Gastrocnemius medialis (tissue), 4 donors: ENCODE data around the gene RBMX. TPM values are rescaled to one million over a fixed set of nuclear protein-coding genes. Genes with fewer than 3 reads are reported as not detected.
"Not testable (repeated sequence)": the region's sequence is repeated elsewhere in the genome, so short reads cannot be mapped to it uniquely, and the experiment has no call there.

Experiments used
- ATAC-seq, 2 donors: fragments of 150-250 bp; one replicate each; pipeline ENCODE4 v1.9.1; 2016
- DNase-seq, 2 donors: peaks; one replicate each; pipeline ENCODE4 v3.0.0-alpha.2; 2019
- H3K27ac ChIP-seq, 4 donors: fragments of 200-600 bp; sonication (generic); 1 replicate in 1 of 4; 2 replicates in 3 of 4; pipeline ENCODE4 v1.5.1; 2016 to 2018; ENCODE audit warnings: mild to moderate bottlenecking in 2 of 4, moderate library complexity in 1 of 4
- H3K27me3 ChIP-seq, 3 donors: fragments of 200-600 bp; sonication (generic) in 2 of 3; 1 replicate in 1 of 3; 2 replicates in 2 of 3; pipeline versions ENCODE4 v1.5.1 to v1.6.0; 2016 to 2019; ENCODE audit warnings: mild to moderate bottlenecking in 1 of 3, moderate library complexity in 1 of 3
- H3K36me3 ChIP-seq, 2 donors: fragments of 200-600 bp; sonication (generic) in 1 of 2; one replicate each; pipeline ENCODE4 v1.5.1; 2017 to 2018
- H3K4me1 ChIP-seq, 2 donors: fragments of 200-600 bp; sonication (generic) in 1 of 2; one replicate each; pipeline ENCODE4 v1.5.1; 2016 to 2017; ENCODE audit warnings: mild to moderate bottlenecking in 2 of 2
- H3K4me3 ChIP-seq, 4 donors: fragments of 200-600 bp; sonication (generic) in 3 of 4; 1 replicate in 1 of 4; 2 replicates in 3 of 4; pipeline ENCODE4 v1.5.1; 2016 to 2019; ENCODE audit warnings: mild to moderate bottlenecking in 2 of 4
- H3K9me3 ChIP-seq, 3 donors: fragments of 200-600 bp; sonication (generic) in 2 of 3; 1 replicate in 1 of 3; 2 replicates in 2 of 3; pipeline ENCODE4 v1.5.1; 2016 to 2019
- POLR2A ChIP-seq, 2 donors: fragments of 450-650 bp; IDR thresholded peaks; one replicate each; pipeline ENCODE4 v1.6.1; 2017; ENCODE audit warnings: antibody characterized with exemption in 2 of 2, mild to moderate bottlenecking in 2 of 2, moderate library complexity in 2 of 2
- in situ Hi-C, 4 donors: fragments of 200-750 bp; cut with MboI; loops; one replicate each; pipeline versions ENCODE4 v1.15.0 to v1.8.0; 2017; ENCODE audit warnings: low sequenced_read_pairs in 4 of 4
- intact Hi-C: fragments of 100-400 bp; cut with DNase I; formaldehyde crosslinking; loops from one replicate; pipeline ENCODE4 v1.15.1; 2023; ENCODE audit warnings: low total_unique reads
- total RNA-seq, 4 donors: library from RNA; depleted of rRNA; stranded (reverse); fragments of >200 nt; gene quantifications; one replicate each; pipeline versions ENCODE4 v1.1.0 to v1.2.3, GENCODE V29; 2016
- TF ChIP-seq, protein P1 (sequence below), 5 experiments: fragments of 450-650 bp in 3 of 5; fragments of 200-600 bp in 2 of 5; sonication (generic) in 2 of 5; IDR thresholded peaks in 4 of 5; conservative IDR thresholded peaks in 1 of 5; 1 replicate in 4 of 5; 2 replicates in 1 of 5; pipeline ENCODE4 v1.5.1; 2016 to 2019; ENCODE audit warnings: antibody characterized with exemption in 5 of 5, mild to moderate bottlenecking in 3 of 5, moderate library complexity in 3 of 5

The RBMX gene
- total RNA-seq, 4 donors from 2014 or later, result 113 to 339 (median 248) TPM

DNA sequence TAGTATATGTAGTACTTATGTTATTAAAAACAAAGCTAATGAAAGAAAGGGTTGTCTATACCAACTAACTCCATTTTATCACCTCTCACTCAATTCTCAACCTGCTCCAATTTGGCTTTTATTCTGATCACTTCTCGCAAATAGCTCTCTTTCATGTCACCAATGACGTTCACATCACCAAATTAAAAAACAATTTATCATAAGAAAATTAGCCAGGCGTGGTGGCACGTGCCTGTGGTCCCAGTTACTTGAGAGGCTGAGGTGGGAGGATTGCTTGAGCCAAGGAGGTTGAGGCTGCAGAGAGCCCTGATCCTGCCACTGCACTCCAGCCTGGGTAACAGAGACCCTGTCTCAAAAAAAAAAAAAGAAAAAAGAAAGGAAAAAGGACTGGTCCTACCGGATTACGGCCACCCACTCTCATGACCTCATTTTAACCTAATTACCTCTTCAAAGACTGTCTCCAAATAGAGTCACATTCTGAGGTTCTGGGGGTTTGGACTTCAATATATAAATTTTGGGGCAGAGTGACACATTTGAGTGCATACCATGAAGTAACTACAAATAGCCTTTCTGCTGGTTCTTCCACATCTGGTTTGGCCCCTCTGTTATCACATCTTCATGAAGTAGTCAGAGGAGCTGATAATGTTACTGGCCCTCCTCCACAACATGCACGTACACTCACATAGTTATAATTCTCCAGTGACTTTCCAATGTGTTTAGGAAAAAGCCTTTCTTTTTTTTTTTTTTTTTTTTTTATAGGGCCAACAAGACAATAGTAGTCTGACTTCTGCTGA is 15.8 kb upstream of the RBMX start:
- TF ChIP-seq, protein P1, sequence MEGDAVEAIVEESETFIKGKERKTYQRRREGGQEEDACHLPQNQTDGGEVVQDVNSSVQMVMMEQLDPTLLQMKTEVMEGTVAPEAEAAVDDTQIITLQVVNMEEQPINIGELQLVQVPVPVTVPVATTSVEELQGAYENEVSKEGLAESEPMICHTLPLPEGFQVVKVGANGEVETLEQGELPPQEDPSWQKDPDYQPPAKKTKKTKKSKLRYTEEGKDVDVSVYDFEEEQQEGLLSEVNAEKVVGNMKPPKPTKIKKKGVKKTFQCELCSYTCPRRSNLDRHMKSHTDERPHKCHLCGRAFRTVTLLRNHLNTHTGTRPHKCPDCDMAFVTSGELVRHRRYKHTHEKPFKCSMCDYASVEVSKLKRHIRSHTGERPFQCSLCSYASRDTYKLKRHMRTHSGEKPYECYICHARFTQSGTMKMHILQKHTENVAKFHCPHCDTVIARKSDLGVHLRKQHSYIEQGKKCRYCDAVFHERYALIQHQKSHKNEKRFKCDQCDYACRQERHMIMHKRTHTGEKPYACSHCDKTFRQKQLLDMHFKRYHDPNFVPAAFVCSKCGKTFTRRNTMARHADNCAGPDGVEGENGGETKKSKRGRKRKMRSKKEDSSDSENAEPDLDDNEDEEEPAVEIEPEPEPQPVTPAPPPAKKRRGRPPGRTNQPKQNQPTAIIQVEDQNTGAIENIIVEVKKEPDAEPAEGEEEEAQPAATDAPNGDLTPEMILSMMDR (IDR thresholded peaks at IDR 0.05 in 4 of 5, conservative IDR thresholded peaks at IDR 0.05 in 1 of 5), result no peak
- TF ChIP-seq POLR2A (IDR thresholded peaks at IDR 0.05), result no peak
- DNase-seq (no peak), ATAC-seq (no peak)
- no peak overlapping the region for H3K27ac ChIP-seq
- intact Hi-C loops (no loop called here), in situ Hi-C loops (loop anchor here in 1 of 4 donors (25.0 kb wide), 1 partner anchor 184 kb away; no protein-coding TSS in a partner anchor)
- H3K4me3 ChIP-seq, result no peak overlapping the region
- no peaks in the 10 kb centered on the region for H3K9me3 ChIP-seq
- H3K4me1 ChIP-seq, result no peaks in the 10 kb centered on the region
- H3K36me3 ChIP-seq, result no peaks in the 10 kb centered on the region
- no peaks in the 10 kb centered on the region for H3K27me3 ChIP-seq

DNA sequence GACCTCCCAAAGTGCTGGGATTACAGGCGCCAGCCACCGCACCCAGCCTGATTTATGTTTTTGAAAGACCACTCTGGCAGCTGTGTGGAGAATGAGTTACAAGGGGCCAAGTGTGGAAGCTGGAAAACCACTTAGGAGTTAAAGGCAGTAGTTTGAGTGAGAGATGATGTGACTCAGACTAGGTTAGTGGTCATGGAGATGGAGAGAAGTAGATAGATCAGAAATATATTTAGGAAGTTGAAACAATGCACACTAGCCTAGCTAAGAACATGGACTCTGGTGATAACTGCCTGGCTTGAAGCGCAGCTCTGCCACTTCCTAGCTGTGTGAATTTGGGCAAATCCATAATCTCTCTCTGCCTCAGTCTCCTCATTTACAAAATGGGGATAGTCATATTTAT is 11.9 kb upstream of the RBMX start:
- no peak overlapping the region for H3K27ac ChIP-seq
- no peak overlapping the region for H3K4me3 ChIP-seq
- intact Hi-C loops, result no loop called here
- no peaks in the 10 kb centered on the region for H3K4me1 ChIP-seq
- no peak for DNase-seq
- H3K27me3 ChIP-seq, result no peaks in the 10 kb centered on the region
- in situ Hi-C loops, result loop anchor here in 1 of 4 donors (25.0 kb wide), 1 partner anchor 180 kb away; no protein-coding TSS in a partner anchor
- no peaks in the 10 kb centered on the region for H3K36me3 ChIP-seq
- TF ChIP-seq, protein P1 (IDR thresholded peaks at IDR 0.05 in 4 of 5, conservative IDR thresholded peaks at IDR 0.05 in 1 of 5), result no peak
- no peak for TF ChIP-seq POLR2A (IDR thresholded peaks at IDR 0.05)
- H3K9me3 ChIP-seq, result no peaks in the 10 kb centered on the region
- no peak for ATAC-seq

DNA sequence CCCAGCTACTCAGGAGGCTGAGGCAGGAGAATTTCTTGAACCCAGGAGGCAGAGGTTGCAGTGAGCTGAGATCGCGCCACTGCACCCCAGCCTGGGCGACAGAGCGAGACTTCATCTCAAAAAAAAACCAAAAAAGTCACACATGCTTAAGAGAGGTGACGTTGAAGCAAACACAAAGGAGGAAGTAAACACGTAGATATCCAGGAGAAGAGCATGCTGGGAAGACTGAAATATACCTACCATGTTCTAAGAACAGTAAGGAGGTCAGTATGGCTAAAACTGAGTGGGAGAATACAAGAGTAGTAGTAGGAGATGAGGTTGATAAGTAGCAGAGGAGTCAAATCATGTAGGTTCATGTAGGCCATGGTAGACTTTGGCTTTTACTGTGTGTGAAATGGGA is 10.1 kb upstream of the RBMX start:
- H3K36me3 ChIP-seq, ATAC-seq, H3K9me3 ChIP-seq, H3K4me1 ChIP-seq, H3K27me3 ChIP-seq, H3K4me3 ChIP-seq, DNase-seq, H3K27ac ChIP-seq, intact Hi-C loops: not testable (repeated sequence)
- in situ Hi-C loops, result loop anchor here in 1 of 4 donors (25.0 kb wide), 1 partner anchor 178 kb away; no protein-coding TSS in a partner anchor

DNA sequence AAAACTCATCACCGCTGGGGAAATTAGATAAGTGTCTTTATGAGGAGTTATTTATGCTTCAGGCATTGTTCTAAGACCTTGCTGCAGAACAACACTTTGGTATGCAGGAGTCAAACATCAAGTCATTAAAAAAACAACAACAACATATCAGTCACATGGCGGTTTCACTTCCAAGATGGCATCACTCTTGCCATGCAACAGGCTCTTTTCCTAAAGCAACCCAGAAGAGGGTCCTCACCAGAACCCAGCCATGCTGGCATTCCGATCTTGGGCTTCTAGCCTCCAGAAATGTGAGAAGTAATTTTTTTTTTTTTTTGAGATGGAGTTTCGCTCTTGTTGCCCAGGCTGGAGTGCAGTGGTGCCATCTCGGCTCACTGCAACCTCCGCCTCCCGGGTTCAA is 8.7 kb upstream of the RBMX start:
- H3K27me3 ChIP-seq, result no peaks in the 10 kb centered on the region
- DNase-seq (no peak), ATAC-seq (no peak)
- in situ Hi-C loops (loop anchor here in 1 of 4 donors (25.0 kb wide), 1 partner anchor 177 kb away; no protein-coding TSS in a partner anchor), intact Hi-C loops (loop anchor here (10.0 kb wide), 1 partner anchor 174 kb away; no protein-coding TSS in a partner anchor)
- TF ChIP-seq, protein P1 (IDR thresholded peaks at IDR 0.05 in 4 of 5, conservative IDR thresholded peaks at IDR 0.05 in 1 of 5), result no peak
- TF ChIP-seq POLR2A (IDR thresholded peaks at IDR 0.05), result no peak
- H3K27ac ChIP-seq, result no peak overlapping the region
- no peaks in the 10 kb centered on the region for H3K36me3 ChIP-seq
- H3K4me3 ChIP-seq, result no peak overlapping the region
- H3K9me3 ChIP-seq, result no peaks in the 10 kb centered on the region
- H3K4me1 ChIP-seq, result no peaks in the 10 kb centered on the region

DNA sequence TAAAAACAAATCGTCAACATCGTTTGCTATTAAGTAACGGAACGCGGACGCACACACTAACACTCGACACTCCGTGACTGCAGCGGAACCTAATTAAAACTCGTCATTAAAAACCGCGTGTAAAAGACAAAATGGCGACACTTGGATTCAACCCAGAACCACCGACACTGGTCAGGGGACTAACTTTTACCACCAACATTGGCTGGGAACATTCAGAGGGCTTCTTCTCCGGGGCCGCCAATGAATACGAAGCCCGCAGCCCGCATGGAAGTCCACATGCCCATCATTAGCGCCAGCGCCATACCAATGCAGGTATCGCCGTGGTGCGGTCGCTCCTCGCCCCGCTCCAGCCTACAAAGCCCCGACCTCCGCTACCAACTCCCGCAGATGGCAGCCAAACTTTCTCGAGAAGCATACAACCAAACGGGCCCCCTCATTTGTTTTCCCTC is 498 bp downstream of the RBMX start:
- ATAC-seq (peak; percentile 41 to 45), DNase-seq (peak; percentile 2 to 29)
- in situ Hi-C loops, result loop anchor here in 1 of 4 donors (25.0 kb wide), 1 partner anchor 168 kb away; no protein-coding TSS in a partner anchor
- peak overlapping the region; percentile 95 to 98 (median 96) for H3K27ac ChIP-seq
- H3K36me3 ChIP-seq, result peaks cover 0 to 23% of the 10 kb centered on the region in 2 donors
- peaks cover 8 to 10% of the 10 kb centered on the region in 2 donors for H3K4me1 ChIP-seq
- intact Hi-C loops, result loop anchor here (1.0 to 10.0 kb wide), 2 partner anchors 30 to 165 kb away; no protein-coding TSS in a partner anchor
- H3K4me3 ChIP-seq, result peak overlapping the region; percentile 77 to 91 (median 79)
- H3K9me3 ChIP-seq, result no peaks in the 10 kb centered on the region
- TF ChIP-seq POLR2A (IDR thresholded peaks at IDR 0.05), result no peak
- H3K27me3 ChIP-seq, result no peaks in the 10 kb centered on the region
